Measurements from ENCODE around the gene RARA.

The RARA gene

DNA sequence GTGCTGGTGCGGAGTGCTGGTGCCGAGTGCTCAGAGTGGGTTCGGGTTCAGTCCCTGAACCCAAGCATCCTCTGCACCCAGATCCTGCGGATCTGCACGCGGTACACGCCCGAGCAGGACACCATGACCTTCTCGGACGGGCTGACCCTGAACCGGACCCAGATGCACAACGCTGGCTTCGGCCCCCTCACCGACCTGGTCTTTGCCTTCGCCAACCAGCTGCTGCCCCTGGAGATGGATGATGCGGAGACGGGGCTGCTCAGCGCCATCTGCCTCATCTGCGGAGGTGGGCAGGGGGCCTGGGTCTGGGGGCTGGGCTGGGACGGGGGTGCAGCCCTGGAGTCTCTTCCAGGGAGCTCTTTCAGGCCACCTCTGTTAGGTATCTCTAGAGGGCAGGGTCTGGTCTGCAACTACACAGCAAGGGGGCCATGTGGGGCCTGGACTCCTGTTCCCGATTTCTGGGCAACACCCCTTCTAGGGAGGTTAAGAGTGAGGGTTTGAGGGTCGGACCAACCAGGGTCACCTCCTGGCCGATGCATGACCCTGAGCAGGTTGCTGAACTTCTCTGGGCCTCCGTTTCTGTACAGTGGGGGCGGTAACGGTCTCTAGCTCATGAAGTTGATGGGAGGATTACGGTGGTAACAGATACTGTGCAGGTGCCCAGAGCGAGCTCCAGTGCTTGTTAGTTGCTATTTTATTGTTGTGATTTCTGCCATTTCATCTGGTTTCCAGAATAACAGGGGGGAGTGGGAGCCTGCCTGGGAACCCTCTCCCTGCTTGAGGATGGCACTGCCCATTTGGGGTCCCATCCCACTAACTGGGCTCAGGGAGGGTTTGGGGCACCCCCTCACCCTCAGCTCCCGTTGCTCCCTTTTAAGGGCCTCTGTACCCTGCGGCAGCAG lies 45.5 kb downstream of the RARA start:
- FAIRE-seq (no peak), DNase-seq (ENCODE audit: insufficient read length, low spot score) (no peak)
- no peak for TF ChIP-seq POLR2A (IDR thresholded peaks at IDR 0.05; ENCODE audit: low read depth, low read length)

DNA sequence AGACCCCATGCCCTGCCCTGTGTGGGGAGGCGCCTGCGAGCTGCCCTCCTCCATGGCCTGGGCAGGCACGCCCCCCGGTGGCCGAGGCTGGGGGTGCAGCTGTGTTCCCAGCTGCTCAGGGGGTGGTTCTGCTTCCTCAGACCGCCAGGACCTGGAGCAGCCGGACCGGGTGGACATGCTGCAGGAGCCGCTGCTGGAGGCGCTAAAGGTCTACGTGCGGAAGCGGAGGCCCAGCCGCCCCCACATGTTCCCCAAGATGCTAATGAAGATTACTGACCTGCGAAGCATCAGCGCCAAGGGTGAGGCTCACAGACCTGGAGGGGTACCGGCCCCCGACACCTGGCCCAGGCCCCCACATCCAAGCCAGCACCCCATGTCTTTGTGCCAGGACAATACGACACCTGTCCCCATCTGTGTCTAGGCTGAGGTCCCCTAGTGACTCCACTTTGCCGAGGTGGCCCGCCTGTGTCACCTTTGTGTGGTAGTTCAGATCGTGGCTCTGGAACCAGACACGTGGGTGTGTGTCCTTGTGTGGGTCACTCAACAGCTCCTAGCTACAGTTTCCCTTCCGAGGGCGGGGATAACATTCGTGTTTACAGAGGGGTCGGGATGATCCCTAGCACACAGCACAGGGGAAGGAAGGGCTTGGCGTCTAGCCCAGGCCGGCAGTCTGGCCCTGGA lies 46.3 kb downstream of the RARA start:
- DNase-seq (ENCODE audit: insufficient read length, low spot score) (peak; percentile 86), FAIRE-seq (no peak)
- no peak for TF ChIP-seq POLR2A (IDR thresholded peaks at IDR 0.05; ENCODE audit: low read depth, low read length)

DNA sequence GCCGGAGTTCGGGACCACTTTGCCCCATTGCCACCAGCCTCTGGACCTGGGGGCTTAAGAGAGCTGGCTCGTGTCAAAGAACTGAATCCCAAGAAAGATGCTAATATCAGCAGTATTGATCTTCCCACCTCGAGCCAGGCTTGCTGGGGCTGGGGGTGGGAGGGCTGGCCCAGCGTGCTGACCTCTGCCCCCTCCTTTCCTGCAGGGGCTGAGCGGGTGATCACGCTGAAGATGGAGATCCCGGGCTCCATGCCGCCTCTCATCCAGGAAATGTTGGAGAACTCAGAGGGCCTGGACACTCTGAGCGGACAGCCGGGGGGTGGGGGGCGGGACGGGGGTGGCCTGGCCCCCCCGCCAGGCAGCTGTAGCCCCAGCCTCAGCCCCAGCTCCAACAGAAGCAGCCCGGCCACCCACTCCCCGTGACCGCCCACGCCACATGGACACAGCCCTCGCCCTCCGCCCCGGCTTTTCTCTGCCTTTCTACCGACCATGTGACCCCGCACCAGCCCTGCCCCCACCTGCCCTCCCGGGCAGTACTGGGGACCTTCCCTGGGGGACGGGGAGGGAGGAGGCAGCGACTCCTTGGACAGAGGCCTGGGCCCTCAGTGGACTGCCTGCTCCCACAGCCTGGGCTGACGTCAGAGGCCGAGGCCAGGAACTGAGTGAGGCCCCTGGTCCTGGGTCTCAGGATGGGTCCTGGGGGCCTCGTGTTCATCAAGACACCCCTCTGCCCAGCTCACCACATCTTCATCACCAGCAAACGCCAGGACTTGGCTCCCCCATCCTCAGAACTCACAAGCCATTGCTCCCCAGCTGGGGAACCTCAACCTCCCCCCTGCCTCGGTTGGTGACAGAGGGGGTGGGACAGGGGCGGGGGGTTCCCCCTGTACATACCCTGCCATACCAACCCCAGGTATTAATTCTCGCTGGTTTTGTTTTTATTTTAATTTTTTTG lies 47.1 kb downstream of the RARA start:
- no peak for DNase-seq (ENCODE audit: insufficient read length, low spot score)
- FAIRE-seq: no peak
- TF ChIP-seq POLR2A (IDR thresholded peaks at IDR 0.05; ENCODE audit: low read depth, low read length): no peak

DNA sequence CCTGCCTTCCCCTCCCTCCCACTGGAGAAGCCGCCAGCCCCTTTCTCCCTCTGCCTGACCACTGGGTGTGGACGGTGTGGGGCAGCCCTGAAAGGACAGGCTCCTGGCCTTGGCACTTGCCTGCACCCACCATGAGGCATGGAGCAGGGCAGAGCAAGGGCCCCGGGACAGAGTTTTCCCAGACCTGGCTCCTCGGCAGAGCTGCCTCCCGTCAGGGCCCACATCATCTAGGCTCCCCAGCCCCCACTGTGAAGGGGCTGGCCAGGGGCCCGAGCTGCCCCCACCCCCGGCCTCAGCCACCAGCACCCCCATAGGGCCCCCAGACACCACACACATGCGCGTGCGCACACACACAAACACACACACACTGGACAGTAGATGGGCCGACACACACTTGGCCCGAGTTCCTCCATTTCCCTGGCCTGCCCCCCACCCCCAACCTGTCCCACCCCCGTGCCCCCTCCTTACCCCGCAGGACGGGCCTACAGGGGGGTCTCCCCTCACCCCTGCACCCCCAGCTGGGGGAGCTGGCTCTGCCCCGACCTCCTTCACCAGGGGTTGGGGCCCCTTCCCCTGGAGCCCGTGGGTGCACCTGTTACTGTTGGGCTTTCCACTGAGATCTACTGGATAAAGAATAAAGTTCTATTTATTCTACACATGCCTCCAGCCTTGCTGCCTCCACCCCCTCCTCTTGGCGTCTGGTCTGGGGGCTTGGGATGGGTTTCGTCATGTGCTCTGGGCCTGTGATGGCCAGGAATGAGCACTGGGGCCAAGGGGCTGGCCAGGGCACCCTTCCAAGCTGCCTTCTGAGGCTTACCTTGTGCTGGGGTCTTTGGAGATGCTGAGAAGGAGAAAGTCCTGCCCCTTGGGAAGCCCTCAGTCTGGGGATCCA lies 48.3 kb downstream of the RARA start:
- FAIRE-seq (no peak), DNase-seq (ENCODE audit: insufficient read length, low spot score) (no peak)
- TF ChIP-seq POLR2A (IDR thresholded peaks at IDR 0.05; ENCODE audit: low read depth, low read length): no peak

DNA sequence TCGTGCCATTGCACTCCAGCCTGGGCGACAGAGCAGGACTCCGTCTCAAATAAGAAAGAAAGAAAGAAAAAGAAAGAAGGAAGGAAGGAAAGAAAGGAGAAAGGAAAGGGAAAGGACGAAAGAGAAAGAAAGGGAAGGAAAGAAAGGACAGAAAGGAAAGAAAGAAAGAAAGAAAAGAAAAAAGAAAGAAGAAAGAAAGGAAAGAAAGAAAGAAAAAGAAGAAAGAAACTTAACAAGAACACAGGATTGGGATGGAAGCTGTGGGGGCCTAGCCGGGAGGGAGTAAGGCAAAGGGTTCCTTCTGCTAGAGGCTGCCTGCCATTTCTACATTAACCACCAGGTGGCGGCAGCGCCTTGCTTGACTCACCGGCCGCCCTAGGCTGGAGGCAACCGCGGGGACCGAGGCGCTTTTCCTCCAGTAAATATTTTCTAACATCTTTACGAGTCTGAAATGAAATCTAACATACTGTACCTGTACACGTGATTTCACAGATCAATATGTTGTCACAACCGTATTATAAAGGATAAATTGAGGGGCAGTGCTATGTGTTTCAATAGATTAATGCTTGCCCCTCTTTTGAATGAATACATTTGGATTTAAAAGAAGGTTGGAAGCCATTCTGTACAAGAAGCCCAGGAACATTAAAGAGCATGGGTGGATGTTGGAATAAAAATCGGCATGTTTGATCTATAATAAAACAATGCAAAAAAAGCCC lies 49.5 kb downstream of the RARA start:
- FAIRE-seq (no peak), DNase-seq (ENCODE audit: insufficient read length, low spot score) (peak; percentile 97)
- no peak for TF ChIP-seq POLR2A (IDR thresholded peaks at IDR 0.05; ENCODE audit: low read depth, low read length)

DNA sequence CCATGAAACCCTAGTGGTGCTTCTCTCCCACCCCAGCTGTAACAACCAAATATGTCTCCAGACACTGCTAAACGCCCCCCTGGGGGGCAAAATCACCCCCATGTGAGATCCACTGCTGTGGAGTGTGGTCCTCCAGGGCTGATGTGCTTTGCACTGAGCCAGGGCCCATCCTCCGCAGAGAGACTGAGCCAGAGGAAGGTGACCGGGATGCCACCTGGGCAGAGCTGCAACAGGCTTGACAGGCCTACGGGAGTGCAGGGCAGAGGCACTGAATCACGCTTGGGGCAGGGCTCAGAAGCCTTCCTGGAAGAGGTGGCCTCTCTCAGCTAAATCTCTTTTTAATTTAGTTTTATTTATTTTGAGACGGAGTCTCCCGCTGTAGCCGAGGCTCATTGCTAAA lies 51.1 kb downstream of the RARA start:
- DNase-seq (ENCODE audit: insufficient read length, low spot score): no peak
- TF ChIP-seq POLR2A (IDR thresholded peaks at IDR 0.05; ENCODE audit: low read depth, low read length): no peak
- no peak for FAIRE-seq

DNA sequence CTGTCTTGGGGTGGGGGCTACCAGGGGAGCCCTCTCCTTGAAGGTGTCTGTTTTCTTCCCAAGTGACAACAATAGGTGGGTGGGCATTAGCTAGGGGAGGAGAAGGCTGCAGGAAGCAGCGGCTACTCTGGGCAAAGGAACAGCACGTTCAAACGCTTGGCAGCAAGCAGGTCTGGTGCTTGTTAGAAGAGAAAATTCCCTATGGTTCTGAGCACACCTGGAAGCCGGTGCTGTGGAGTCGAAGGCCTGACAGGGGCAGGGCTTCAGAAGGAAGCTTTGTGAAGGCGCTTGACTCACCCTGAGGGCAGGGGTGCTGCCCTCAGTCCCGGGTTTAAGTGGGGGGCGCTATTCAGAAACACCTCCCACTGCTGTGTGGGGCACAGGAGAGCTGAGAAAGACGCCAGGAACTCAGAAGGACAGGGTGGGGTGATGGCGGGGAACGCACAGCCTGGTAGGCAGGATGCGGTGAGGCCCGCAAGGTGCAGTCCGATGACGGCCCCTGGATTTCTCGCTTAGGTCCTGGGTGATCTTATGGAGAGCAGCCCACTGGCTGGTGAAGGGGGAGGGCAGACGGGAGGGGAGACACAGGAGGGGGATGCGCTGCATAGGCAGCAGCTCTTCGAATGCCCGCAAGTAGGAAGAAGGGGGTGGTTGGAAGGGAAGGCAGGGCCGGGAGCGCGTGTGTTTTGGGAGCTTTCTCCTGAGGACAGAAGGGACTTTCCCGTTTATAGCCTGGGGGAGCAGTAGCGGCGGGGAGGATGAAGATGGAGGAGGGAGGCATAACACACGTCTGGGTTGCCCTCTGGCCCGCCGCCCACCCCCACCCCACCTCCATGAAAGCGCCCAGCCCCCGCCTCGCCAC lies 52.3 kb downstream of the RARA start:
- DNase-seq (ENCODE audit: insufficient read length, low spot score): no peak
- no peak for FAIRE-seq
- TF ChIP-seq POLR2A (IDR thresholded peaks at IDR 0.05; ENCODE audit: low read depth, low read length): no peak

DNA sequence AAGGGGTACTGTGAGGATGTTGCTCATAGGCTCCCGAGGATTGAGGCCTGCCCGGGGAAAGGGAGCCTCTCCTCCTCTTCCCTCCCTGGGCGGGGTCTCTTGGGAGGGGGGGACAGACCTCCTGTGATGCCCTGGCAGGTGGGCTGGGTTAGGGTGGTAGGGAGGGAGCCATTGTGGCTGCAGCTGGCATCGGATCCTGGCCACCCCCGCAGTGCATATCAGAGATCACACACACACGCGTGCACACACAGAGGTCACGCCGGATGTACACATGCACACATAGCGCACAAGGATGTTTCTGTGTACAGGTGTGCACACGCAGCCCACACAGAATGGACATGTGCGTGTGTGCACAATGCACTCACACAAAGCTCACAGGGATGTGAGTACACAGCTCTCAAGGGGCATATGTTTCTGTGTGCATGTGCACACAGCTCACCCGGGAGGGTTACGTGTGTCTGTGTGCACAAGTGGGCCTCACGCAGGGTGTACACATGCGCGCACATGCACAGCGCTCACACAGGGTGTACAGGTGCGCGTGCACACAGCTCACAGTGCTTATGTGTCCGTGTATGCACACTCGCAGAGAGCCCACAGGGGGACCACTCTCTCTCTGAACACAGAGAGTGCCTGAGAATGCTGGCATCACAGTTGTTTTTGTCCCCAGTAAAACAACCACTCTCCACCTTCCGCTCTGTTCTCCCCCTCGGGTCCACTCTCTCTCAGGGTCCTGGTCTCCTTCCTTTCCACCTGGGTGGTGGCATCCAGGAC lies 53.1 kb downstream of the RARA start:
- no peak for FAIRE-seq
- DNase-seq (ENCODE audit: insufficient read length, low spot score): no peak
- no peak for TF ChIP-seq POLR2A (IDR thresholded peaks at IDR 0.05; ENCODE audit: low read depth, low read length)

DNA sequence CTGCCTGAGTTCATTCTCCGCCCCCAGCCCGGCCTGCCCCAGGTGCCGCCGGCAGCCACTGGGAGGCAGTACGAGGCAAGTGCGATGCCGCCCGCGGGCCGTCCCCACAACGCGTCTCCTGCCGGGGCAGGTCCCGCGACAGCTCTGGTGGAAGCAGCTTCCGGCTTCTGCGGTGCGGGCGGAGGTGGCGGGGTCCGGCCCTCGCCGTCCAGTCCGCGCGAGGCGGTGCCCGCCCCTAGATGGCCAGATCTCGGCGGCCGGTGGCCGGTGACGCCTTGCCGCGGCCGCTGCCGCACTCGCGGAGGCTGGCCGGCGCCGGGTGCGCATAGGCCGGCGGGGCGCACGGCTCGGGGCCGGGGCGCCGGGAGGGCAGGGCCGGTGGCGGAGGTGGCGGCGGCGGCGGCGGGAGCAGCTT lies 53.7 kb downstream of the RARA start:
- no peak for FAIRE-seq
- DNase-seq (ENCODE audit: insufficient read length, low spot score): no peak
- TF ChIP-seq POLR2A (IDR thresholded peaks at IDR 0.05; ENCODE audit: low read depth, low read length): peak; percentile 62

DNA sequence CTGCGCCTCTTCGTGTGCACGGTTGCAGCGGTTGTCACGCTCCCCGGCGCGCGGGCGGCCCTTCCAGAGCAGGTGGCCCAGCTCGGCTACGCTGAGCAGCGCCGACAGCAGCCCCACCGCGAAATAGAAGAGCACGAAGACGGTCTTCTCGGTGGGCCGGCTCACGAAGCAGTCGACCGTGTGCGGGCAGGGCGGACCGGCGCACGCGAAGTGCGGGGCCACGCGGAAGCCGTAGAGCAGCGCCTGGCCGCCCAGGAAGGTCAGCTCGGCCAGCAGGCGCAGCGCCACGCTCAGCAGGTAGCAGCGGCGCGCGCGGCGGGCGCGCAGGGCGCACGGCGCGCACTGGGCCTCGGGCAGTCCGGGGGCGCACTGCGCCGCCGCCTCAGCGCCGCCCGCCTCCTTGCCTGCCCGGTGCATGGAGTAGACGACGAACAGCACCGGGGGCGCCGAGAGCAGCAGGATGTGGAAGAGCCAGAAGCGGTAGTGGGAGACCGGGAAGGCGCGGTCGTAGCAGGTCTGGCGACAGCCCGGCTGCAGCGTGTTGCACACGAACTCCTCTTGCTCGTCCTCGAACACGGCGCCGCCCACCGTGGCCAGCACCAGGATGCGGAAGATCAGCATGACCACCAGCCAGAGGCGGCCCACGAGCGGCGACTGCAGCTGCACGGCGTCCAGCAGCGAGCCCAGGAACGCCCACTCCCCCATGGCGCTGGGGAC lies 54.3 kb downstream of the RARA start:
- FAIRE-seq: no peak
- DNase-seq (ENCODE audit: insufficient read length, low spot score): no peak
- no peak for TF ChIP-seq POLR2A (IDR thresholded peaks at IDR 0.05; ENCODE audit: low read depth, low read length)
